A549 treated with RU486 at 1 μM for 4 hours (cell line): ENCODE data around the gene LAMTOR3. TPM values are rescaled to one million over a fixed set of nuclear protein-coding genes. Genes with fewer than 3 reads are reported as not detected.

Experiments
- total RNA-seq: library from RNA; stranded (reverse); fragments of 200-300 nt; extraction: Qiagen RNA extraction; gene quantifications from 5 replicates; pipeline ENCODE4 v1.2.3, GENCODE V29; 2022; ENCODE audit warnings: low read depth

Gene LAMTOR3, protein sequence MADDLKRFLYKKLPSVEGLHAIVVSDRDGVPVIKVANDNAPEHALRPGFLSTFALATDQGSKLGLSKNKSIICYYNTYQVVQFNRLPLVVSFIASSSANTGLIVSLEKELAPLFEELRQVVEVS
- 20.7 to 26.4 TPM (median 25.9 TPM) in 5 replicates for total RNA-seq

DNA sequence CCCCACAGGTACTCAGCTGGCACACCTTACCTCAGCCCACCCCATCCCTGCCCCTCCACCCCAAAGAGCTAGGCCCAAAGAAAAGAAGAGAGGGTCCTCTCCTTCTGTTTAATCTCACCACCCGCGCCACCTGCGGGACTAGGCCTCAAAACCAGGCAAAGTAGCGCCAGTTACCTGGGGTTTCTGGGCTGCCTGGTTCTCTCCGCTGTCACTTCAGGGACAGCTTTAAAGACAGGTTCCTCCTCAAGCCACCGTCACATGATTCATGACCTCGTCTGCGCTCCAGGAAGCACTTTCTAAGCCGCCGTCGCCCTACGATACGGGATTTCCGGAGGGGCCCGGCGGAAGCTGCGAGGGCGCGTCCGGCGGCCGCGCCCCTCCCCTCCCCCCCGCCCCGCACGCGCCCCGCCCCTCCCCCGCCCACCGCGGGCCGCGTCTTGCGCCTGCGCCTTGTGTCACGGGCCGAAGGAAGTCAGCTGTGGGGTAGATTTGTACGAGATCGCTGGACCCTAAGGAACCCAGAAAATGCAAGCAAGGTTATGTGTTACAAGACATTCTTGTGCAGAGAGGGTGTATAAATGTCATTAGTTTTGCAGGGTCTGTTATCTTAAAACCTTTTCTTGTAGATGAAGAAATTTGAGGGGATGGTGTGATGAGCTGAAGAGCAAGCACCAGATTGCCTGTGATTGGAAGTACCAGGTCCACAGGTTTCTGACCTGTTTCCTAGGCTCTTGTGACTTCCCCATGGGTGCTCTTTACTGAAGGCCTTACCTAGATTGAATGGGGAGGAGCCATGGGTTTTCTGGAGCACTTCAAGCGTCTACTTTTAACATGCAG, at the start of gene LAMTOR3:
LAMTOR3 (minus strand) TSS at position 267 of the 837 bp plus-strand sequence. CDS start 464 bp downstream, outside the sequence.

Other genes with a start within 250 kb of the LAMTOR3 start
- not detected in 5 replicates for gene C4orf54, start 236.6 kb downstream of the LAMTOR3 start, total RNA-seq
- not detected in 5 replicates for gene DAPP1, start 77.6 kb downstream of the LAMTOR3 start, total RNA-seq
- 13.7 to 20.7 TPM (median 16.2 TPM) in 5 replicates for gene DNAJB14, start 52.2 kb upstream of the LAMTOR3 start, total RNA-seq
- gene H2AZ1, start 55.8 kb upstream of the LAMTOR3 start, total RNA-seq: 540 to 705 TPM (median 689 TPM) in 5 replicates